Tibial nerve (tissue), 4 donors: Measurements from ENCODE around the gene CCDC38.

Experiments used
- EP300 ChIP-seq, 2 donors: sonication (generic); formaldehyde crosslinking; IDR thresholded peaks; one replicate each; pipeline ENCODE4 v1.6.1; 2017; ENCODE audit warnings: antibody characterized with exemption in 2 of 2, mild to moderate bottlenecking in 1 of 2
- POLR2A ChIP-seq, 2 donors: fragments of 450-650 bp; IDR thresholded peaks; one replicate each; pipeline ENCODE4 v1.6.1; 2017; ENCODE audit warnings: antibody characterized with exemption in 2 of 2, mild to moderate bottlenecking in 2 of 2, moderate library complexity in 2 of 2
- TF ChIP-seq, protein P1 (sequence below), 5 experiments: fragments of 200-600 bp in 3 of 5; fragments of 450-650 bp in 2 of 5; sonication (generic) in 3 of 5; IDR thresholded peaks; one replicate each; pipeline ENCODE4 v1.5.1; 2016 to 2019; ENCODE audit warnings: antibody characterized with exemption in 5 of 5, mild to moderate bottlenecking in 3 of 5, moderate library complexity in 2 of 5

DNA sequence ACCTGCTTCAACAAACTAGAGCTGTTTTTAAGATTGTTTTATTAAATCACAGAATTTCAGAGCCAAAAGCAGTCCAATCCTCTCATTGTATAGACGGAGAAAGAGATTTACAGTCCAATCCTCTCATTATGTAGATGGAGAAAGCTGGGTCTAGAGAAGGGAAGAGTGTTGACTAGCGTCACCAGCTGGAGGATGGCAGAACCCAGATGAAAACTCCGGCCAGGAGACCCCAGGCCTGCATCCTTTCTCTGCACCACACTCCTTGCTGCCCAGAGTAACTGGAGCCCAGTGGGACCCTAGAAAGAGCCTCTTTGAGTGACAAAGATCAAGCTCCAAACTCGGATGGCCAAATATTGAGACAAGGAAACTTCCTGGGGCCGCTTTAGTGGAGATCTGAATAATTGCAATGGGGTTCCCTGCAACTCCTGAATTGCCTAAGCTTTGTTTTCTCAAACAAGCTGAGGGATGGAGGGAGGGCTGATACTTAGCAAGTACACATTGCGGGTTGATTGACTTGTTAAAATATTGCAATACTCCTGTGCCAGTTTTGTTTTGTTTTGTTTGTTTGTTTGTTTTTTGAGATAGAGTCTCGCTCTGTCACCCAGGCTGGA, 13.2 kb upstream of the CCDC38 start:
- TF ChIP-seq, protein P1, sequence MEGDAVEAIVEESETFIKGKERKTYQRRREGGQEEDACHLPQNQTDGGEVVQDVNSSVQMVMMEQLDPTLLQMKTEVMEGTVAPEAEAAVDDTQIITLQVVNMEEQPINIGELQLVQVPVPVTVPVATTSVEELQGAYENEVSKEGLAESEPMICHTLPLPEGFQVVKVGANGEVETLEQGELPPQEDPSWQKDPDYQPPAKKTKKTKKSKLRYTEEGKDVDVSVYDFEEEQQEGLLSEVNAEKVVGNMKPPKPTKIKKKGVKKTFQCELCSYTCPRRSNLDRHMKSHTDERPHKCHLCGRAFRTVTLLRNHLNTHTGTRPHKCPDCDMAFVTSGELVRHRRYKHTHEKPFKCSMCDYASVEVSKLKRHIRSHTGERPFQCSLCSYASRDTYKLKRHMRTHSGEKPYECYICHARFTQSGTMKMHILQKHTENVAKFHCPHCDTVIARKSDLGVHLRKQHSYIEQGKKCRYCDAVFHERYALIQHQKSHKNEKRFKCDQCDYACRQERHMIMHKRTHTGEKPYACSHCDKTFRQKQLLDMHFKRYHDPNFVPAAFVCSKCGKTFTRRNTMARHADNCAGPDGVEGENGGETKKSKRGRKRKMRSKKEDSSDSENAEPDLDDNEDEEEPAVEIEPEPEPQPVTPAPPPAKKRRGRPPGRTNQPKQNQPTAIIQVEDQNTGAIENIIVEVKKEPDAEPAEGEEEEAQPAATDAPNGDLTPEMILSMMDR (IDR thresholded peaks at IDR 0.05): no peak
- no peak for TF ChIP-seq POLR2A (IDR thresholded peaks at IDR 0.05)
- no peak for TF ChIP-seq EP300 (IDR thresholded peaks at IDR 0.05)
